Liver (tissue), 9 donors: ENCODE data around the gene SPTBN5. TPM values are rescaled to one million over a fixed set of nuclear protein-coding genes. Genes with fewer than 3 reads are reported as not detected.
A peak's percentile ranks its signal among the peaks of the same experiment; 100 is the strongest.

Experiments used
- DNase-seq: peaks from one replicate; pipeline ENCODE4 v3.0.0-alpha.2; 2017; ENCODE audit warnings: low spot score
- H3K27ac ChIP-seq, 2 donors: one replicate each; pipeline ENCODE4 v1.7.0; 2013; ENCODE audit warnings: inconsistent platforms in 2 of 2, low read length in 2 of 2, control low read depth in 1 of 2, low read depth in 1 of 2, mild to moderate bottlenecking in 1 of 2
- H3K27me3 ChIP-seq, 4 donors: one replicate each; pipeline versions ENCODE4 v1.6.1 to v1.7.0; 2013; ENCODE audit warnings: low read length in 3 of 4, inconsistent platforms in 1 of 4, mild to moderate bottlenecking in 1 of 4, moderate library complexity in 1 of 4; ENCODE audit not compliant: control insufficient read depth in 4 of 4, insufficient read depth in 4 of 4
- H3K36me3 ChIP-seq, 4 donors: one replicate each; pipeline versions ENCODE4 v1.6.1 to v1.7.0; 2013; ENCODE audit warnings: low read length in 3 of 4, mild to moderate bottlenecking in 3 of 4, low read depth in 1 of 4, moderate library complexity in 1 of 4; ENCODE audit not compliant: control insufficient read depth in 4 of 4, insufficient read depth in 3 of 4
- H3K4me1 ChIP-seq, 4 donors: one replicate each; pipeline versions ENCODE4 v1.6.1 to v1.7.0; 2013; ENCODE audit warnings: low read length in 3 of 4, mild to moderate bottlenecking in 3 of 4, moderate library complexity in 1 of 4; ENCODE audit not compliant: control insufficient read depth in 4 of 4, insufficient read depth in 4 of 4
- H3K4me3 ChIP-seq, 3 donors: one replicate each; pipeline versions ENCODE4 v1.6.1 to v1.7.0; 2013; ENCODE audit warnings: low read length in 3 of 3, control low read depth in 1 of 3, low read depth in 1 of 3, mild to moderate bottlenecking in 1 of 3
- H3K9ac ChIP-seq, 2 donors: one replicate each; pipeline ENCODE4 v1.7.0; 2013; ENCODE audit warnings: low read length in 2 of 2, mild to moderate bottlenecking in 2 of 2, moderate library complexity in 2 of 2, control low read depth in 1 of 2, low read depth in 1 of 2
- H3K9me3 ChIP-seq, 4 donors: one replicate each; pipeline versions ENCODE4 v1.6.1 to v1.7.0; 2013; ENCODE audit warnings: low read length in 3 of 4; ENCODE audit not compliant: control insufficient read depth in 4 of 4
- EGR1 ChIP-seq, 2 donors: IDR thresholded peaks; 2 replicates each; pipeline ENCODE4 v1.6.1; 2016 to 2018; ENCODE audit warnings: antibody characterized with exemption in 2 of 2, low read depth in 2 of 2
- FOXA1 ChIP-seq: IDR thresholded peaks from 2 replicates; pipeline ENCODE4 v1.6.1; 2016; ENCODE audit warnings: antibody characterized with exemption
- FOXA2 ChIP-seq: IDR thresholded peaks from 2 replicates; pipeline ENCODE4 v1.6.1; 2016; ENCODE audit warnings: antibody characterized with exemption
- GABPA ChIP-seq, 2 donors: IDR thresholded peaks in 1 of 2; conservative IDR thresholded peaks in 1 of 2; 2 replicates each; pipeline ENCODE4 v1.6.1; 2016; ENCODE audit warnings: antibody characterized with exemption in 2 of 2, mild to moderate bottlenecking in 1 of 2, moderate library complexity in 1 of 2
- HNF4A ChIP-seq, 2 donors: conservative IDR thresholded peaks; 2 replicates each; pipeline ENCODE4 v1.6.1; 2016; ENCODE audit warnings: antibody characterized with exemption in 2 of 2, mild to moderate bottlenecking in 2 of 2
- HNF4G ChIP-seq: IDR thresholded peaks from 2 replicates; pipeline ENCODE4 v1.6.1; 2016; ENCODE audit warnings: antibody characterized with exemption
- JUND ChIP-seq, 2 donors: IDR thresholded peaks; 2 replicates each; pipeline ENCODE4 v1.6.1; 2016; ENCODE audit warnings: antibody characterized with exemption in 2 of 2
- RXRA ChIP-seq, 2 donors: IDR thresholded peaks; 2 replicates each; pipeline ENCODE4 v1.6.1; 2017 to 2018; ENCODE audit warnings: antibody characterized with exemption in 2 of 2, mild to moderate bottlenecking in 1 of 2
- TAF1 ChIP-seq: conservative IDR thresholded peaks from 2 replicates; pipeline ENCODE4 v1.6.1; 2016; ENCODE audit warnings: antibody characterized with exemption, mild to moderate bottlenecking
- YY1 ChIP-seq: IDR thresholded peaks from 2 replicates; pipeline ENCODE4 v1.6.1; 2016; ENCODE audit warnings: antibody characterized with exemption, mild to moderate bottlenecking
- WGBS: extraction: QIAGEN DNeasy Blood & Tissue Kit; methylation state at CpG from one replicate; pipeline ENCODE4 v1.1.7; 2013; 5-methylcytosine and 5-hydroxymethylcytosine counted together
- polyA plus RNA-seq, 2 donors: library from polyadenylated mRNA; stranded (reverse) in 1 of 2; unstranded in 1 of 2; fragments of 200-250 nt in 1 of 2; fragments of >200 nt in 1 of 2; fragmentation: Nextera tagmentation in 1 of 2; extraction: Ambion mirVana in 1 of 2; gene quantifications; one replicate each; pipeline versions ENCODE4 v1.2.1 to v1.2.3, GENCODE V29; 2013 to 2015
- total RNA-seq, 2 donors: library from RNA; depleted of rRNA; stranded (reverse); fragments of >200 nt; gene quantifications; one replicate each; pipeline ENCODE4 v1.2.3, GENCODE V29; 2014
- TF ChIP-seq, protein P1 (sequence below): IDR thresholded peaks from 2 replicates; pipeline ENCODE4 v1.6.1; 2016; ENCODE audit warnings: antibody characterized with exemption
- TF ChIP-seq, protein P2 (sequence below): IDR thresholded peaks from 2 replicates; pipeline ENCODE4 v1.6.1; 2016; ENCODE audit warnings: antibody characterized with exemption
- TF ChIP-seq, protein P3 (sequence below): fragments of 150-350 bp; IDR thresholded peaks from 2 replicates; pipeline ENCODE4 v1.5.1; 2017; ENCODE audit warnings: improper control_type of control experiment, low read depth, low read length; ENCODE audit not compliant: missing input control
- TF ChIP-seq, protein P4 (sequence below): IDR thresholded peaks from 2 replicates; pipeline ENCODE4 v1.6.1; 2016; ENCODE audit warnings: antibody characterized with exemption
- donor health status: healthy.
- donor health status: healthy.
- donor health status: healthy.
- donor health status: healthy.
- donor health status: healthy.

Gene SPTBN5
- 1 to 10 TPM in 1 of 2 donors, under 1 TPM in 1; 0.14 to 1.7 TPM for total RNA-seq
- under 1 TPM; 0.12 to 0.19 TPM for polyA plus RNA-seq

DNA sequence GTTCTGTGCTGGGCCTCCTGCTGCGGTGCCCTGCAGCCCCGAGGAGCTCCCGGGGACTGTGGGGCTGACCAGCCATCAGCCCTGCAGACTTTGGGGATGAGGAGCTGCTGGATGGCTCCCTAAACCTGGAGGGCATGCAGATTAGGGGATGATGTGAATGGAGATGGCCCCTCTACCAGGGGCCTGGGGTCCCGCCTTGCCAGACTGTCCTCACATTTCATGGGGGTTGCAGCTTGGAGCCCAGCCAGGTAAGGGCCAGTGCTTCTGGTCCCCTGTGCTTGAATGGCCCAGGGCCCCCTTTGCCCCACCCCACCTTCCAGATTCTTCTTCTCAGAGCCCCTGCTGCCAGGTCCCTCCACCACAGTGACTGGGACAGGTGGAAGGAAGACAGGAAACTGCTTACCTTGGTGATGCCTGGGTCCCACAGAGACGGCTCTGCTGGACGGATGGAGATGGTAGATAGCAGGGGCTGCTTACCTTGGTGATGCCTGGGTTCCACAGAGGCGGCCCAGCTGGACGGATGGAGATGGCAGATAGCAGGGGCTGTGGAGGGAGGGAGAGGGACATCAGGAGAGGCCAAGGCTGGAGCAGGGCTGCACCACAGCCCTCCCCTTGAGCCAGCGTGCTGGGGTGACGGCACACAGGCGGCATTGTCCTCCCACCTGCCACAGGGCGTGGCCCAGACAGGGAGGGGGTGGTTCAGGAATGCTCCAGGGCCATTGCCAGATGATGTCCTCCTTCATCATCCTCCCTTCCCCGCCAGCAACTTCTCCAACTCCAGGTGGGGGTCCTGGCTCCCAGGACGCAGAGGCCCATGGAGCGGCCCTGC, at the start of gene SPTBN5:
SPTBN5 (minus strand) TSS at position 632 of the 829 bp plus-strand sequence; CDS start at position 76, 556 bp downstream.
- TF ChIP-seq HNF4A (conservative IDR thresholded peaks at IDR 0.05) (no peak), GABPA (IDR thresholded peaks at IDR 0.05 in 1 of 2, conservative IDR thresholded peaks at IDR 0.05 in 1 of 2) (no peak), TAF1 (no peak), EGR1 (IDR thresholded peaks at IDR 0.05; ENCODE audit: low read depth in 2 of 2) (no peak), FOXA1 (no peak), YY1 (no peak), HNF4G (no peak), RXRA (IDR thresholded peaks at IDR 0.05) (no peak)
- TF ChIP-seq, protein P1, sequence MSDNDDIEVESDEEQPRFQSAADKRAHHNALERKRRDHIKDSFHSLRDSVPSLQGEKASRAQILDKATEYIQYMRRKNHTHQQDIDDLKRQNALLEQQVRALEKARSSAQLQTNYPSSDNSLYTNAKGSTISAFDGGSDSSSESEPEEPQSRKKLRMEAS = no peak
- TF ChIP-seq, protein P2, sequence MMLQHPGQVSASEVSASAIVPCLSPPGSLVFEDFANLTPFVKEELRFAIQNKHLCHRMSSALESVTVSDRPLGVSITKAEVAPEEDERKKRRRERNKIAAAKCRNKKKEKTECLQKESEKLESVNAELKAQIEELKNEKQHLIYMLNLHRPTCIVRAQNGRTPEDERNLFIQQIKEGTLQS = no peak
- TF ChIP-seq, protein P3, sequence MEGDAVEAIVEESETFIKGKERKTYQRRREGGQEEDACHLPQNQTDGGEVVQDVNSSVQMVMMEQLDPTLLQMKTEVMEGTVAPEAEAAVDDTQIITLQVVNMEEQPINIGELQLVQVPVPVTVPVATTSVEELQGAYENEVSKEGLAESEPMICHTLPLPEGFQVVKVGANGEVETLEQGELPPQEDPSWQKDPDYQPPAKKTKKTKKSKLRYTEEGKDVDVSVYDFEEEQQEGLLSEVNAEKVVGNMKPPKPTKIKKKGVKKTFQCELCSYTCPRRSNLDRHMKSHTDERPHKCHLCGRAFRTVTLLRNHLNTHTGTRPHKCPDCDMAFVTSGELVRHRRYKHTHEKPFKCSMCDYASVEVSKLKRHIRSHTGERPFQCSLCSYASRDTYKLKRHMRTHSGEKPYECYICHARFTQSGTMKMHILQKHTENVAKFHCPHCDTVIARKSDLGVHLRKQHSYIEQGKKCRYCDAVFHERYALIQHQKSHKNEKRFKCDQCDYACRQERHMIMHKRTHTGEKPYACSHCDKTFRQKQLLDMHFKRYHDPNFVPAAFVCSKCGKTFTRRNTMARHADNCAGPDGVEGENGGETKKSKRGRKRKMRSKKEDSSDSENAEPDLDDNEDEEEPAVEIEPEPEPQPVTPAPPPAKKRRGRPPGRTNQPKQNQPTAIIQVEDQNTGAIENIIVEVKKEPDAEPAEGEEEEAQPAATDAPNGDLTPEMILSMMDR = no peak
- TF ChIP-seq, protein P4, sequence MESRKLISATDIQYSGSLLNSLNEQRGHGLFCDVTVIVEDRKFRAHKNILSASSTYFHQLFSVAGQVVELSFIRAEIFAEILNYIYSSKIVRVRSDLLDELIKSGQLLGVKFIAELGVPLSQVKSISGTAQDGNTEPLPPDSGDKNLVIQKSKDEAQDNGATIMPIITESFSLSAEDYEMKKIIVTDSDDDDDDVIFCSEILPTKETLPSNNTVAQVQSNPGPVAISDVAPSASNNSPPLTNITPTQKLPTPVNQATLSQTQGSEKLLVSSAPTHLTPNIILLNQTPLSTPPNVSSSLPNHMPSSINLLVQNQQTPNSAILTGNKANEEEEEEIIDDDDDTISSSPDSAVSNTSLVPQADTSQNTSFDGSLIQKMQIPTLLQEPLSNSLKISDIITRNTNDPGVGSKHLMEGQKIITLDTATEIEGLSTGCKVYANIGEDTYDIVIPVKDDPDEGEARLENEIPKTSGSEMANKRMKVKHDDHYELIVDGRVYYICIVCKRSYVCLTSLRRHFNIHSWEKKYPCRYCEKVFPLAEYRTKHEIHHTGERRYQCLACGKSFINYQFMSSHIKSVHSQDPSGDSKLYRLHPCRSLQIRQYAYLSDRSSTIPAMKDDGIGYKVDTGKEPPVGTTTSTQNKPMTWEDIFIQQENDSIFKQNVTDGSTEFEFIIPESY = no peak
- Histone ChIP-seq H3K9ac (no peak within 1 kb of the TSS), H3K4me1 (peaks cover 7 to 21% (median 13%) of the 10 kb centered on the region in 4 donors), H3K4me3 (no peak within 1 kb of the TSS), H3K27ac (peak within 1 kb of the TSS in 1 of 2 donors; percentile 22), H3K9me3 (no peaks in the 10 kb centered on the region), H3K36me3 (peaks cover 0 to 4% (median 0%) of the 10 kb centered on the region in 4 donors), H3K27me3 (no peaks in the 10 kb centered on the region)
- 91% methylated on average over 15 of the region's 15 CpGs for WGBS
- no peak for DNase-seq

DNA sequence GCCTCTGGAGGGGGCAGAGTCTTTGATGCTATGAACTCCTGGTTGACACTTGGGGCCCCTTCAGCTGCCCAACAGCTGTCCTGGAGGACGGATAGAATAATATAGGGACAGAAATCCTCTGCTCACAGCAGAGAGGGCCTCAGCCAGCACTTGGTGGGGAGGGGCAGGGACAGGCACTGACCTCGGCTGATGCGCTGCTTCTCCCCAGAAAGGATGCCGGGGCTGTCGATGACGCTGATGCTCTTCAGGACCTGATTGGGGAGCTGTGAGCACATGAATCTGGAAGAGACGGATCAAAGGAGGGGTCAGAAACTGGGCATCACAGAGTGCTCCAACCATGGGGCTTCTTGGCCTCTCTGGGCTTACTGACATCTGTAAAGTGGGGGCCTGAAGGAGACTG, 49.0 kb upstream of the SPTBN5 start:
- no peak overlapping the region for H3K27ac ChIP-seq
- WGBS = 85% methylated on average over 7 of the region's 7 CpGs
- no peak for DNase-seq
- TF ChIP-seq JUND (IDR thresholded peaks at IDR 0.05) (no peak), GABPA (IDR thresholded peaks at IDR 0.05 in 1 of 2, conservative IDR thresholded peaks at IDR 0.05 in 1 of 2) (no peak), EGR1 (IDR thresholded peaks at IDR 0.05; ENCODE audit: low read depth in 2 of 2) (no peak), HNF4G (no peak), YY1 (no peak), FOXA2 (no peak)
- TF ChIP-seq, protein P4 = no peak
- H3K36me3 ChIP-seq = peaks cover 5 to 16% (median 8%) of the 10 kb centered on the region in 4 donors
- H3K9me3 ChIP-seq = no peaks in the 10 kb centered on the region
- no peak overlapping the region for H3K4me3 ChIP-seq
- no peaks in the 10 kb centered on the region for H3K27me3 ChIP-seq
- no peak overlapping the region for H3K9ac ChIP-seq
- no peaks in the 10 kb centered on the region for H3K4me1 ChIP-seq
